Measurements from ENCODE around the gene NHLRC4. TPM values are rescaled to one million over a fixed set of nuclear protein-coding genes. Genes with fewer than 3 reads are reported as not detected.

The NHLRC4 gene
- total and polyA plus RNA-seq, 2 of the 13 experiments (the other 11 are each of a cell fraction or from before 2014, with no cell fraction given): 0.40 to 0.59 TPM

- TF ChIP-seq FUBP1 (CRISPR knock-in tag; IDR thresholded peaks at IDR 0.05; ENCODE audit: borderline replicate concordance) (peak; percentile 12; the same call in 1 of the 2 replicates), ZMAT5 (CRISPR knock-in tag; IDR thresholded peaks at IDR 0.05; ENCODE audit: borderline replicate concordance, low read depth) (no peak), ZFP37 (CRISPR knock-in tag; IDR thresholded peaks at IDR 0.05; ENCODE audit: borderline replicate concordance) (0 out of 2 replicates have a peak, but pooled peaks have one; percentile 30), ZFYVE20 (CRISPR knock-in tag; IDR thresholded peaks at IDR 0.05; ENCODE audit: borderline replicate concordance, low read depth) (no peak), ATF7 (IDR thresholded peaks at IDR 0.05) (no peak), ATF7 (CRISPR knock-in tag; IDR thresholded peaks at IDR 0.05) (no peak), THRA (CRISPR knock-in tag; IDR thresholded peaks at IDR 0.05; ENCODE audit: borderline replicate concordance) (no peak), CCAR2 (optimal IDR thresholded peaks at IDR 0.05; ENCODE audit: low read depth, low read length) (no peak), MAFG (CRISPR knock-in tag; IDR thresholded peaks at IDR 0.05) (no peak), KLF12 (CRISPR knock-in tag; IDR thresholded peaks at IDR 0.05; ENCODE audit: borderline replicate concordance) (0 out of 2 replicates have a peak, but pooled peaks have one; percentile 39), ZNF232 (CRISPR knock-in tag; IDR thresholded peaks at IDR 0.05; ENCODE audit: borderline replicate concordance) (0 out of 2 replicates have a peak, but pooled peaks have one; percentile 33), SPEN (CRISPR knock-in tag; IDR thresholded peaks at IDR 0.05; ENCODE audit: low read depth) (no peak), ZNF513 (CRISPR knock-in tag; conservative IDR thresholded peaks at IDR 0.05) (peak; percentile 74; the same call in 1 of the 2 replicates), CBFB (CRISPR knock-in tag; IDR thresholded peaks at IDR 0.05) (no peak), ZNF580 (CRISPR knock-in tag; IDR thresholded peaks at IDR 0.05; ENCODE audit: borderline replicate concordance, low read depth) (no peak), WIZ (CRISPR knock-in tag; IDR thresholded peaks at IDR 0.05) (no peak), NPAS2 (CRISPR knock-in tag; IDR thresholded peaks at IDR 0.05; ENCODE audit: borderline replicate concordance) (no peak), ARNT2 (CRISPR knock-in tag; IDR thresholded peaks at IDR 0.05; ENCODE audit: low read depth) (no peak), ZNF761 (CRISPR knock-in tag; conservative IDR thresholded peaks at IDR 0.05) (no peak), HOMEZ (CRISPR knock-in tag; IDR thresholded peaks at IDR 0.05; ENCODE audit: low read depth) (no peak), SYNCRIP (IDR thresholded peaks at IDR 0.05; ENCODE audit: insufficient read depth, low read depth, low read length) (no peak), NCOR1 (IDR thresholded peaks at IDR 0.05; ENCODE audit: borderline replicate concordance, low read length) (peak; percentile 30; the same call in 1 of the 2 replicates)
Measured at GRCh38 chr16:533391-534123, 33.2 kb upstream of the NHLRC4 start (continued).
